ENCODE results near the gene EFHD2. TPM values are rescaled to one million over a fixed set of nuclear protein-coding genes. Genes with fewer than 3 reads are reported as not detected.

The EFHD2 gene
- total RNA-seq, 1 experiment from 2014 or later: 129 TPM

GRCh38 chr1:15412175-15412800 is 2.6 kb downstream of the EFHD2 start:
- POLR2A ChIA-PET (ENCODE audit: unreplicated experiment): interaction anchor here (0.6 kb wide), 3 partner anchors 101 to 1652 kb away, joined by 3 to 5 read pairs (median 4); no protein-coding TSS in a partner anchor
- Histone ChIP-seq H3K4me2 (peak overlapping the region; percentile 94), H3K27ac (peak overlapping the region; percentile 57), H3K9me2 (ENCODE audit: insufficient read depth) (no peaks in the 10 kb centered on the region), H3K4me3 (peak overlapping the region; percentile 75; the same call in 1 of the 2 replicates), H3F3A (ENCODE audit: insufficient read depth, low read depth) (peaks cover 37% of the 10 kb centered on the region), H3K4me1 (replicated peaks; ENCODE audit: insufficient read depth) (peaks cover 41% of the 10 kb centered on the region), H3K9me3 (ENCODE audit: insufficient read depth, low read depth) (no peaks in the 10 kb centered on the region), H4K20me1 (ENCODE audit: insufficient read depth) (peaks cover 10% of the 10 kb centered on the region), H2AFZ (no peak overlapping the region), H3K27me3 (ENCODE audit: insufficient read depth, low read depth) (no peaks in the 10 kb centered on the region), H3K36me3 (ENCODE audit: low read depth) (0 out of 2 replicates have a peak, but pooled peaks cover 6% of the 10 kb centered on the region), H3K79me2 (ENCODE audit: low read depth) (peaks cover 64% of the 10 kb centered on the region)
- TF ChIP-seq CTCF (conservative IDR thresholded peaks at IDR 0.05) (no peak), EZH2 (IDR thresholded peaks at IDR 0.05; ENCODE audit: low read depth) (no peak)
- no TSS peak for BruUV-seq (replicated peaks)
- CTCF ChIA-PET: interaction anchor here (0.5 to 1.0 kb wide), 6 partner anchors 9 to 170 kb away, joined by 3 to 9 read pairs (median 4); no protein-coding TSS in a partner anchor
- peak; percentile 60 to 67 for DNase-seq
- intact Hi-C loops (cut with micrococcal nuclease; ENCODE audit: unreplicated experiment): loop anchor here (1.0 kb wide), 1 partner anchor 89 kb away; no protein-coding TSS in a partner anchor

- 0 out of 2 replicates have a peak, but pooled peaks cover 6% of the 10 kb centered on the region for H3K36me3 ChIP-seq (ENCODE audit: low read depth)
- BruUV-seq (replicated peaks): no TSS peak
- peak overlapping the region; percentile 94 for H3K4me2 ChIP-seq
Observed at GRCh38 chr1:15412843-15413242, 3.2 kb downstream of the EFHD2 start.

More at GRCh38 chr1:15412843-15413242, 3.2 kb downstream of the EFHD2 start:
- no peak for DNase-seq
- Histone ChIP-seq H3K4me1 (replicated peaks; ENCODE audit: insufficient read depth) (peaks cover 47% of the 10 kb centered on the region), H2AFZ (no peak overlapping the region), H3K79me2 (ENCODE audit: low read depth) (peaks cover 68% of the 10 kb centered on the region), H3K27me3 (ENCODE audit: insufficient read depth, low read depth) (no peaks in the 10 kb centered on the region), H3K4me3 (peak overlapping the region; percentile 75; the same call in 1 of the 2 replicates), H3K9me2 (ENCODE audit: insufficient read depth) (no peaks in the 10 kb centered on the region), H4K20me1 (ENCODE audit: insufficient read depth) (peaks cover 10% of the 10 kb centered on the region), H3K9me3 (ENCODE audit: insufficient read depth, low read depth) (no peaks in the 10 kb centered on the region), H3F3A (ENCODE audit: insufficient read depth, low read depth) (peaks cover 39% of the 10 kb centered on the region), H3K27ac (peak overlapping the region; percentile 57; the same call in 1 of the 2 replicates)
- CTCF ChIA-PET: interaction anchor here (0.7 to 1.0 kb wide), 3 partner anchors 19 to 90 kb away, joined by 3 to 9 read pairs (median 4); no protein-coding TSS in a partner anchor
- TF ChIP-seq EZH2 (IDR thresholded peaks at IDR 0.05; ENCODE audit: low read depth): no peak
- TF ChIP-seq CTCF (conservative IDR thresholded peaks at IDR 0.05): no peak
- POLR2A ChIA-PET (ENCODE audit: unreplicated experiment): interaction anchor here (0.6 kb wide), 2 partner anchors 101 to 1652 kb away, joined by 3 to 4 read pairs; no protein-coding TSS in a partner anchor
- intact Hi-C loops (cut with micrococcal nuclease; ENCODE audit: unreplicated experiment): loop anchor here (1.0 kb wide), 1 partner anchor 90 kb away; no protein-coding TSS in a partner anchor

Data from PC-9 (cell line).